Tibial nerve (tissue), 4 donors: ENCODE results near the gene SIPA1L2.

Source experiments
- EP300 ChIP-seq, 2 donors: sonication (generic); formaldehyde crosslinking; IDR thresholded peaks; one replicate each; pipeline ENCODE4 v1.6.1; 2017; ENCODE audit warnings: antibody characterized with exemption in 2 of 2, mild to moderate bottlenecking in 1 of 2
- POLR2A ChIP-seq, 2 donors: fragments of 450-650 bp; IDR thresholded peaks; one replicate each; pipeline ENCODE4 v1.6.1; 2017; ENCODE audit warnings: antibody characterized with exemption in 2 of 2, mild to moderate bottlenecking in 2 of 2, moderate library complexity in 2 of 2
- TF ChIP-seq, protein P1 (sequence below), 5 experiments: fragments of 200-600 bp in 3 of 5; fragments of 450-650 bp in 2 of 5; sonication (generic) in 3 of 5; IDR thresholded peaks; one replicate each; pipeline ENCODE4 v1.5.1; 2016 to 2019; ENCODE audit warnings: antibody characterized with exemption in 5 of 5, mild to moderate bottlenecking in 3 of 5, moderate library complexity in 2 of 5

DNA sequence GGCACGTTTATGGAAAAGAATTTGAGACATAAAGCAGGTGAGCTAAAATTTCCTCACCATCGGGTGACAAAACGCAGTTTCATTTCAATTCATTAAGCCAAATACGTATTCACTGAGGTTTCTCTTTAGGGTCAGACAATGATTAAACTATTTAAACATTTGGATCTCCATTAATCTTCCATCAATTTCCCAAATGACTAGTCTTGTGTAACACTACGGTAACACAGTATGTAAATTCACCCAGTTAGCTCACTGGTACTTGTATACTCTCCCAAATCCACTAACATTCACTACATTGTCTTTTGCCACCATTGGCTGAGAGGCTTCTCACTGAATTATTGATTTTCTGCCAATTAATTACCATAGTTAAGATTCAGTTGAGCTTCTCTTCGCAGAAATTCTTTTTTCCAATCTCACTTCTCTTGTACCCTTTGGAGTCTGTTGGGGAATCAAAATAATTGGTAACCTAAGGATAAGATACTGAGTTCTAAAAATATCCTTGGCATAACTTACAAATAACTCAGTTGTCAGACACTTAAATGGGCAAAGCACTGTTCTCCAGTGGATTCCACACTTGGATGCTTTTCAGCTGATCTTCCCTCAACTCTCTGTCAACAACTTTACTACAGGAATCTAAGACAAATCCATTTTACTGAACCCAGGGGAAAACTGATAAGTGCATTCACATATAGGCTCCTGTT lies 40.7 kb downstream of the SIPA1L2 start:
- TF ChIP-seq, protein P1, sequence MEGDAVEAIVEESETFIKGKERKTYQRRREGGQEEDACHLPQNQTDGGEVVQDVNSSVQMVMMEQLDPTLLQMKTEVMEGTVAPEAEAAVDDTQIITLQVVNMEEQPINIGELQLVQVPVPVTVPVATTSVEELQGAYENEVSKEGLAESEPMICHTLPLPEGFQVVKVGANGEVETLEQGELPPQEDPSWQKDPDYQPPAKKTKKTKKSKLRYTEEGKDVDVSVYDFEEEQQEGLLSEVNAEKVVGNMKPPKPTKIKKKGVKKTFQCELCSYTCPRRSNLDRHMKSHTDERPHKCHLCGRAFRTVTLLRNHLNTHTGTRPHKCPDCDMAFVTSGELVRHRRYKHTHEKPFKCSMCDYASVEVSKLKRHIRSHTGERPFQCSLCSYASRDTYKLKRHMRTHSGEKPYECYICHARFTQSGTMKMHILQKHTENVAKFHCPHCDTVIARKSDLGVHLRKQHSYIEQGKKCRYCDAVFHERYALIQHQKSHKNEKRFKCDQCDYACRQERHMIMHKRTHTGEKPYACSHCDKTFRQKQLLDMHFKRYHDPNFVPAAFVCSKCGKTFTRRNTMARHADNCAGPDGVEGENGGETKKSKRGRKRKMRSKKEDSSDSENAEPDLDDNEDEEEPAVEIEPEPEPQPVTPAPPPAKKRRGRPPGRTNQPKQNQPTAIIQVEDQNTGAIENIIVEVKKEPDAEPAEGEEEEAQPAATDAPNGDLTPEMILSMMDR (IDR thresholded peaks at IDR 0.05), result no peak
- TF ChIP-seq EP300 (IDR thresholded peaks at IDR 0.05), result no peak
- TF ChIP-seq POLR2A (IDR thresholded peaks at IDR 0.05), result no peak
